HUES64 (cell line): ENCODE measurements around the gene LGR6.
"Not testable (repeated sequence)": the region's sequence is repeated elsewhere in the genome, so short reads cannot be mapped to it uniquely, and the experiment has no call there.

Experiments
- H3K27ac ChIP-seq: 2 replicates; pipeline ENCODE4 v1.7.0; 2013; ENCODE audit warnings: low read depth, low read length, inconsistent platforms
- H3K27me3 ChIP-seq: 2 replicates; pipeline ENCODE4 v1.6.1; 2013; ENCODE audit warnings: mild to moderate bottlenecking, low read length; ENCODE audit not compliant: insufficient read depth
- H3K36me3 ChIP-seq: 2 replicates; pipeline ENCODE4 v1.6.1; 2013; ENCODE audit warnings: mild to moderate bottlenecking, low read length; ENCODE audit not compliant: insufficient read depth
- H3K4me1 ChIP-seq: 2 replicates; pipeline ENCODE4 v1.6.1; 2013; ENCODE audit warnings: mild to moderate bottlenecking, low read length, moderate library complexity; ENCODE audit not compliant: insufficient read depth
- H3K4me3 ChIP-seq: 2 replicates; pipeline ENCODE4 v1.5.1; 2013; ENCODE audit warnings: mild to moderate bottlenecking, low read length, moderate library complexity
- H3K9ac ChIP-seq: 2 replicates; pipeline ENCODE4 v1.6.1; 2013; ENCODE audit warnings: mild to moderate bottlenecking, low read depth, low read length
- H3K9me3 ChIP-seq: 2 replicates; pipeline ENCODE4 v1.6.1; 2013; ENCODE audit warnings: low read depth, low read length; ENCODE audit not compliant: insufficient read depth
- WGBS: fragments of 150-250, 120-280 bp; methylation state at CpG from one replicate; pipeline ENCODE4 v1.1.7; 2013; ENCODE audit warnings: missing lambda C conversion rate; 5-methylcytosine and 5-hydroxymethylcytosine counted together

LGR6 gene

DNA sequence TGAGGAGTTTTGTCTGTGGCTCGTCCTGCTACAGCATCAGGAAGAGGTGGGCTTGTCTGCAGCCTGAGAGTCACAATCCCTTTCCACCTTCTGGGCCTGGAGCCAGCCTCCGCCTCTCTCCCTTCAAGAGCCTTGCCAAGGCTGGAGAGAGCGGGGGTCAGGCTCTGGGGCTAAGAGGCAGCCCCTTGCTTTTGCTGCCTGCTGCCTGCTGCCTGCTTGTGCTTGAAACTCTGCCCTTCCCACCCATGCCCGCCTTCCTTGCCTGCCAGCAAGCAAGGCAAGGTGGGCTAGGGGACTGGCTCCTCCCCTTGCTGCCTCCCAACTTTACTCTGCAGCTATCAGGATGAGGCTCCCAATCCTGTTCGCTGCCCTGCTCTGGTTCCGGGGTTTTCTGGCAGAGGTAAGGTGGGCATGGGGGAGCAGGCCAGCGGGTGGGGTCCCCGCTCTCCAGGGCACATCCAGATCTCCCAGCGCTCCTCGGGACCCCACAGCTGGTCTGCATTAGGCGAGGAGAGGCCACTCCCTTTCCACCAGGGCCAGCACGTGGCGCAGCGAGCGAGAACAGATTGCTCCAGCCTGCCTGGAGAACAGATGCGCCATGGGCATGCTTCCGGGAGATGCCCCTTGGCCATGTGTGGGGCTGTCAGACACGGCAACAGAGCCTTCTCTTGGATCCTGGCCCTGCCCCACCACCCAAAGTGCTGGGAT is 25.7 kb upstream of the LGR6 start:
- H3K4me1 ChIP-seq, result peaks cover 8% of the 10 kb centered on the region; the same call in 1 of the 2 replicates
- no peak overlapping the region for H3K4me3 ChIP-seq
- H3K36me3 ChIP-seq, result no peaks in the 10 kb centered on the region
- H3K9me3 ChIP-seq, result no peaks in the 10 kb centered on the region
- no peak overlapping the region for H3K9ac ChIP-seq
- H3K27me3 ChIP-seq, result no peaks in the 10 kb centered on the region
- 88% methylated on average over 18 of the region's 18 CpGs for WGBS
- H3K27ac ChIP-seq, result no peak overlapping the region

DNA sequence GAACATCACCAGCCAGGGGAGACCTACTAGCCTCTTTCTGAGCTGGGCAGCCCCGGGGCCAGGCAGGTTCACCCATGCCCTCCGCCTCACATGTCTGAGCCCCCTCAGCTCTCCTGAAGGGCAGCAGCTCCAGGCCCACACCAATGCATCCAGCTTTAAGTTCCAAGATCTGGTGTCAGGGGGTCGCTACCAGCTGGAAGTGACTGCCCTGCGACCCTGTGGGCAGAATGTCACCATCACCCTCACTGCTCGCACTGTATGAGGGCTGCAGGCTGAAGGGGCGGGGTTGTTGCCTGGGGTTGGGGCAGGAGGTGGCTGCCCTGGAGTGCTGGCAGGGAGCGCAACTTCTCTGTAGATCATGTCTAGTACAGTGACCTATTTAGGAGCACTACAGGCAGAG is 24.7 kb upstream of the LGR6 start:
- H3K9me3 ChIP-seq, result no peaks in the 10 kb centered on the region
- no peak overlapping the region for H3K27ac ChIP-seq
- H3K9ac ChIP-seq, result no peak overlapping the region
- WGBS, result 89% methylated on average over 7 of the region's 7 CpGs
- H3K4me1 ChIP-seq, result peaks cover 8% of the 10 kb centered on the region; the same call in 1 of the 2 replicates
- no peak overlapping the region for H3K4me3 ChIP-seq
- H3K36me3 ChIP-seq, result no peaks in the 10 kb centered on the region
- no peaks in the 10 kb centered on the region for H3K27me3 ChIP-seq

DNA sequence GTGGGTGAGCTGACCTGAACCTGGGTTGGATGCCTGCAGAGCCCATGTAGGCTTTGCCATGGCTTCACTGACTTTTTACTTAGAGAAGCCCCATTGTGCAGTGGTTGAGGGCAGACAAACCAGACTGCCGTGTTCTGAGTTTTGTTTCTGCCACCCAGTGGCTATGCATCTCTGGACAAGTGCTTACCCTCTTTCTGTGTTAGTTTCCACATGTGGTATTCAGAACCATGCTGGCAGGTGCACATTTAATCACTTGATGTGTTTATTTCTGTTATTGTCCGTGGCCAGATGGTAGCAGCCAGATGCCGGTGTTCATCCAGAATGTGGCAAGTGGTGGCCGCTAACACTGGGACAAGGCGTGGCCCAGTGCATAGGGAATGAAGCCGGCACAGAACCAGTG is 22.9 kb upstream of the LGR6 start:
- Histone ChIP-seq H3K4me1 (peaks cover 4% of the 10 kb centered on the region; the same call in 1 of the 2 replicates), H3K4me3 (no peak overlapping the region), H3K27ac (no peak overlapping the region), H3K27me3 (no peaks in the 10 kb centered on the region), H3K9ac (no peak overlapping the region), H3K9me3 (no peaks in the 10 kb centered on the region), H3K36me3 (no peaks in the 10 kb centered on the region)
- 94% methylated on average over 6 of the region's 6 CpGs for WGBS

DNA sequence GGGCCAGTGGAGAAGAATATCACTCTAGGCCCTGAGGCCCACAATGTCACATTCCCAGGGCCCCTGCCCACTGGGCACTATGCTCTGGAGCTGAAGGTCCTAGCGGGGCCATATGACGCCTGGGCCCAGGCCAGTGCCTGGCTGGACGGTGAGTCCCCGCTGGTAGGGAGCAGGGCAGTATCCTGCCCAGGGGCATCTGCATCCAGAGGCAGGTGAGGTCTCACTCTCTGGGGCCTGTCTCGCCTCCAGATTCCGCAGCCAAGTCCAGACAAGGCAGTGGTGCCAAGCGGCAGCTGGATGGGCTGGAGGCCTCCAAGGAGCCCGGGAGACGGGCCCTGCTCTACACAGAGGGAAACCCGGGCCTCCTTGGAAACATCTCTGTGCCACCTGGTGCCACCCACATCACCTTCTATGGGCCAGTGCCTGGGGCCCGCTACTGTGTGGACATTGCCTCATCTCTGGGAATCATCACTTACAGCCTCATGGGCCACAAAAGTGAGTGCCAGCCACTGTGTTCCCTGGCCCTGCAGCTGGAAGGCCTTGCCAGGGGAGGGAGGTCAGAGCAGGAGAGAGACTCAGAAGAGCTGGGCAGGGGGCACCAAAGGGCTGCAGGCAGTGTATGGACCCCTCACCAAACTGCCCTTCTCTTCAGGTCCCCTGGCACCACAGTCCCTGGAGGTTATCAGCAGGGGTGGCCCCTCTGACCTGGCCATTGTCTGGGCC is 22.1 kb upstream of the LGR6 start:
- Histone ChIP-seq H3K4me3 (no peak overlapping the region), H3K4me1 (no peaks in the 10 kb centered on the region), H3K27me3 (no peaks in the 10 kb centered on the region), H3K9ac (no peak overlapping the region), H3K27ac (no peak overlapping the region), H3K36me3 (no peaks in the 10 kb centered on the region), H3K9me3 (no peaks in the 10 kb centered on the region)
- 96% methylated on average over 11 of the region's 11 CpGs for WGBS

DNA sequence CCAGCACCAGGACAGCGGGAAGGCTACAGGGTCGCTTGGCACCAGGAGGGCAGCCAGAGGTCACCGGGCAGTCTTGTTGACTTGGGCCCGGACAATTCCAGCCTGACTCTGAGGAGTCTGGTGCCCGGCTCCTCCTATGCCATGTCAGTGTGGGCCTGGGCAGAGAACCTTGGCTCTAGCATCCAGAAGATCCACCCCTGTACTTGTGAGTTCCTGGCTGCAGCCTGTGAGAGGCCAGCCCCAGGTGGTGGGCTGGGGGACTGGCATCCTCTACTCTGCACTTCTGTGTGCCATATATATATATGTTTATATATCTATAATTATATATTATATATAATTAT is 21.6 kb upstream of the LGR6 start:
- Histone ChIP-seq H3K27me3 (no peaks in the 10 kb centered on the region), H3K27ac (no peak overlapping the region), H3K4me3 (no peak overlapping the region), H3K4me1 (no peaks in the 10 kb centered on the region), H3K9ac (no peak overlapping the region), H3K36me3 (no peaks in the 10 kb centered on the region), H3K9me3 (no peaks in the 10 kb centered on the region)
- WGBS, result 95% methylated on average over 5 of the region's 5 CpGs

DNA sequence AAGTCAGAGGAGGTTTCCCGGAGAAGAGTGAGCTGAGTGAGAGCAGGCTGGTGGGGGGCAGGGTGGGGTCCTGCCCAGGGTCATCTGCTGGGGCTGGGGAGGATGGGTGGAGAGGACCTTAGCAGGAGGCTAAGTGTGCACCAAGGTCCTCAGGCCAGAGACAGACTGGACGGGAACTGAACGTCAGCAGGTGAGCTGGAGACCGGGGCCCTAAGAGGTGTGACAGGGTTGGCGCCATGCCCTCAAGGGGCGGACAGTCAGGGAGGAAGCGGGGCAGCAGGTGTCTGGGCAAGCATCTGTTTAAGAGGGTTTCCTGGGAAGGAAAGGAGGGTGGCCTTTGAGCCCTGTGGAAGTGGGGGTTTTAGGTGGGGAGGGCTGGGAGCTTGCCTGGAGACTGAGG is 19.6 kb upstream of the LGR6 start:
- 77% methylated on average over 7 of the region's 7 CpGs for WGBS
- H3K9ac ChIP-seq, result no peak overlapping the region

DNA sequence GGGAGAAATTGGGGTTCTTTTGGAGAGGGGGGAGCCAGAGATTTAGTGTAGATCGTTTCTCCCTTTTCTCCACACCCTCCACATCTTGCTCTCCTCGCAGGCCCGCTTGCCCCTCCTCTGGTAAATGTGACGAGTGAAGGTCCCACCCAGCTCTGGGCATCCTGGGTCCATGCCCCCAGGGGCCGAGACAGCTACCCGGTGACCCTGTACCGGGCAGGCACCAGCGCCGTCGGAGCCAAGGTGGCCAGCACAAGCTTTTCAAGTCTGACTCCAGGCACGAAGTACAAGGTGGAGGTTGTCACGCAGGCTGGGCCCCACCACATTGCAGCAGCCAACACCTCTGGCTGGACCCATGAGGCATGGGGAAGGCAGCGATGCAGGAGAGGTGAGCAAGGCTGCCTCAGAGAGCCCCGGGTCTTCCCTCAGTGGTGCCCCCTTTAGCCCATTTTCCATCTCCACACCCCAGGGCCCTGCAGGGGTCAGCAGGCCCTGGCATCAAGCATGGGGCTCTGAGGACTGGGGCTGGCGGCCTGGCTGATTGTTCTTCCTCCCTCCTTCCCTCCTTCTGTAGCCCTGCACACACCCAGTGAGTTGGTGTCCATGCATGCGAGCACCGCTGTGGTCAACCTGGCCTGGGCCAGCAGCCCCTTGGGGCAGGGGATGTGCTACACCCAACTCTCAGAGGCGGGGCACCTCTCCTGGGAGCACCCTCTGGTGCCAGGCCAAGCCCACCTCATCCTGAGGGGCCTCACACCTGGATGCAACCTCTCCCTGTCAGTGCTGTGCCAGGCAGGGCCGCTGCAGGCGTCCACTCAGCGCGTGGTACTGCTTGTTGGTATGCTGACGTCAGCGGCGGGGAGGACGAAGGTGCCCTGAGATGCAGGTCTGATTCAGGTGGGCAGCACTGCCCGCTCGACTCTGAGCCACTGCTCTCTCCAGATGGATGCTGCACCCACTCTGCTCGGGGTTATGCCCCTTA is 16.4 kb upstream of the LGR6 start:
- no peaks in the 10 kb centered on the region for H3K4me1 ChIP-seq
- no peak overlapping the region for H3K4me3 ChIP-seq
- WGBS, result 92% methylated on average over 28 of the region's 29 CpGs
- H3K27me3 ChIP-seq, result no peaks in the 10 kb centered on the region
- H3K9ac ChIP-seq, result no peak overlapping the region
- H3K27ac ChIP-seq, result no peak overlapping the region
- H3K36me3 ChIP-seq, result no peaks in the 10 kb centered on the region
- no peaks in the 10 kb centered on the region for H3K9me3 ChIP-seq

More for the DNA sequence above, 19.6 kb upstream of the LGR6 start:
- H3K36me3 ChIP-seq, result no peaks in the 10 kb centered on the region
- H3K4me1 ChIP-seq, result no peaks in the 10 kb centered on the region
- no peaks in the 10 kb centered on the region for H3K9me3 ChIP-seq
- no peak overlapping the region for H3K27ac ChIP-seq
- H3K27me3 ChIP-seq, result no peaks in the 10 kb centered on the region
- no peak overlapping the region for H3K4me3 ChIP-seq

DNA sequence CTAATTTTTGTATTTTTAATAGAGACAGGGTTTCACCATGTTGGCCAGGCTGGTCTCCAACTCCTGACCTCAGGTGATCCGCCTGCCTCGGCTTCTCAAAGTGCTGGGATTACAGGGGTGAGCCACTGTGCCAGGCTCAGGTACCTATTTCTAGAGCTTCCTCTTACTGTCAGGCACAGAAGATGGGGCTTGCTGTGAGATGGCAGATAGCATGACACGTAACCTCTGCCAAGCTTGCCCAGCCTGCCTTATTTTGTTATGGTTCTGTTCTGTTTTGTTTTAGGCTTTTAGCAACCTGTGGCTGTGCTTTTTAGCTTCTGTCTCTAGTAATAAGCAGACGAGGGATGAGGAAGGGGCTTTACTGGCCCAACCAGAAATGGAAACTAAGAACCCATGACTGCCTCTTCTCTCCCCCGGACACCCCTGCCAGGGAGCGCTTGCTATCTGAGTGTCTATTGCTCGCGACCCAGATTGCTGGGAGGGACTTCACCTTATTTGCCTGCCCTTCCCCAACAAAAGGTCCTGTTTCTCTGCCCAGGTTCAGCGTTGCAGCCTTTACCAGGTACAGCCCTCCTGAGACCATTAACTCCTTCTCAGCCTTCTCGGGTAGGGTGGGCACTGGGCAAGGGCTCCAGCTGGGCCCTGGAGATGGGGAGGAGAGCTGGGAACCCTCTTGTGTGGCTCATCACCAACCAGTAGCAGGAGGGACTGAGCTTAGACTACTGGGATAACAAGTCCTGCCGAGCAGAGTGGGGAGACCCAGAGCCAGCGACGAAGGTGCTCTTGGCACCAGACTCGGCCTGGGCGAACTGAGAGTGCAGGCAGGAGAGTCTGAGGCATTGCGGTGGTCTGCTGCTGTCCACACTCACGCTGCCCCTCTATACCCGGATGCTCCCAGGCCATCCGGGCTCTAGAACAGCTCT is 13.5 kb upstream of the LGR6 start:
- Histone ChIP-seq H3K4me1 (0 out of 2 replicates have a peak, but pooled peaks cover 5% of the 10 kb centered on the region), H3K9ac (no peak overlapping the region)
- 88% methylated on average over 19 of the region's 19 CpGs for WGBS

DNA sequence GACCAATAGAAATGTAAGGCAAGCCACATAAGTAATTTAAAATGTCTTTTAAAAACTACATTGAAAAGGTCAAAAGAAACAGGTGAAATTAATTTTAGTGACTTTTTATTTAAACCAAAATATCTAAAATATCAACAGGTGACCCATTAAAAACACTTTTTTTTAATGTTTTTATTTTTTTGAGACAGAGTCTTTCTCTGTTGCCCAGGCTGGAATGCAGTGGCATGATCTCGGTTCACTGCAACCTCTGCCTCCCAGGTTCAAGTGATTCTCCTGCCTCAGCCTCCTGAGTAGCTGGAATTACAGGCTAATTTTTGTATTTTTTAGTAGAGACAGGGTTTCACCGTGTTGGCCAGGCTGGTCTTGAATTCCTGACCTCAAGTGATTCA is 12.9 kb upstream of the LGR6 start:
- 86% methylated on average over 2 of the region's 2 CpGs for WGBS
- not testable (repeated sequence) for H3K4me1 ChIP-seq, H3K36me3 ChIP-seq, H3K27me3 ChIP-seq, H3K27ac ChIP-seq, H3K9ac ChIP-seq, H3K9me3 ChIP-seq, H3K4me3 ChIP-seq

More for the DNA sequence above, 13.5 kb upstream of the LGR6 start:
- Histone ChIP-seq H3K9me3 (no peaks in the 10 kb centered on the region), H3K36me3 (no peaks in the 10 kb centered on the region), H3K27ac (no peak overlapping the region), H3K27me3 (no peaks in the 10 kb centered on the region), H3K4me3 (no peak overlapping the region)

DNA sequence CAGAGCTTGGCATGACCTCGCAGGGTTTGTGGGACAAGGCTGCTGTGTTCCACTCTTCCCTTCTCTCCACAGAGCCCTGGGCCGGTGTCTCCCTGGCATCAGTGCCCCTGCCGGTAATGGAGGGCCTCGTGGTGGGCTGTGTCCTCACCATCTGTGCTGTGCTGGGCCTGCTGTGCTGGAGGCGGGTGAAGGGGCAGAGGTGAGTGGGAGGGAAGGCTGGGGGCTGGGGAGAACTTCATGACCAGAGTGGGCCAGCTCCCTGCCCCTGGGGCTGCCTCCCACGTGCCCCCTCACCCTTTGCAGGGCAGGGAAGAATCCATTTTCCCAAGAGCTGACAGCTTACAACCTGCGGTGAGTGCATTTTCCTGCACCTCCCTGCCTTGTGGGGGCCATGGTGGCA is 12.0 kb upstream of the LGR6 start:
- Histone ChIP-seq H3K36me3 (no peaks in the 10 kb centered on the region), H3K27ac (no peak overlapping the region), H3K4me3 (no peak overlapping the region), H3K27me3 (no peaks in the 10 kb centered on the region), H3K4me1 (0 out of 2 replicates have a peak, but pooled peaks cover 6% of the 10 kb centered on the region), H3K9ac (no peak overlapping the region), H3K9me3 (no peaks in the 10 kb centered on the region)
- WGBS, result 89% methylated on average over 7 of the region's 7 CpGs
